GM18873 (cell line): ENCODE measurements around the gene GIPC1.
"Not testable (repeated sequence)": the region's sequence is repeated elsewhere in the genome, so short reads cannot be mapped to it uniquely, and the experiment has no call there.

ENCODE experiments used
- ATAC-seq: cut with Tn5 transposase; IDR thresholded peaks from one replicate; pipeline ENCODE4 v1.9.1; 2021; ENCODE audit warnings: mild to moderate bottlenecking, moderate library complexity, moderate number of reproducible peaks; ENCODE audit not compliant: unreplicated experiment, low FRiP score

GIPC1 gene

GRCh38 chr19:14519245-14519859, 23.4 kb upstream of the GIPC1 start:
- no peak for ATAC-seq

- peak; percentile 51 for ATAC-seq
Measured at GRCh38 chr19:14517840-14518505, 22.0 kb upstream of the GIPC1 start, which contains the start of gene DNAJB1. Gene DNAJB1 (minus strand): TSS chr19:14518397. CDS start chr19:14518349, 48 bp downstream.

- peak; percentile 0 for ATAC-seq
Measured at GRCh38 chr19:14517446-14517839, 21.5 kb upstream of the GIPC1 start.

- no peak for ATAC-seq
Measured at GRCh38 chr19:14516746-14517438, 21.0 kb upstream of the GIPC1 start.

- no peak for ATAC-seq
Measured at GRCh38 chr19:14516048-14516534, 20.2 kb upstream of the GIPC1 start.

DNA sequence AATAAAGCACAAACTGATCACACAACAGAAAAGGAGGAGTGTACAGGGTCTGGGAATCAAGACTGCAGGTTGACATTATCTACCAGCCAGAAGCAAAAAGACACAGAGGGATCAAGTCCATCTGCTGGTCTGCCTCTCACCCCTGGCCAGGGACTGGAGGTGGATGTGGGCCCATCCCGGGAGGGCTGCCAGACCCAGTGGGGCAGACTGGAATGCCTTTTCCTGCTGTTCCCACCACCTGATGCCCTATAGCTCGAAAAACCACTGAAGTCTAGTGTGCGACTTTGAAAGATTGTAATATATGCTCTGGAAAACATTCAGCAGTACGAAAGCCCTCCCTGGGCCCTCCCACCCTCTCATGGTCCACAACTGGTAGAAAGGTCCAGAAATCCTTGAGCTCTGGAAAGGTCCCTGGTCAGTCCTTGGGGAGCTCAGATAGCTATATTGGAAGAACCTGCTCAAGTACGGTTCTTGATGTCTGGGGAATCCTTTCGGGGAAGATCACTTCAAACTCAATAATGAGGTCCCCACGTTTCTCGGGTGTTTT, 19.6 kb upstream of the GIPC1 start:
- no peak for ATAC-seq

DNA sequence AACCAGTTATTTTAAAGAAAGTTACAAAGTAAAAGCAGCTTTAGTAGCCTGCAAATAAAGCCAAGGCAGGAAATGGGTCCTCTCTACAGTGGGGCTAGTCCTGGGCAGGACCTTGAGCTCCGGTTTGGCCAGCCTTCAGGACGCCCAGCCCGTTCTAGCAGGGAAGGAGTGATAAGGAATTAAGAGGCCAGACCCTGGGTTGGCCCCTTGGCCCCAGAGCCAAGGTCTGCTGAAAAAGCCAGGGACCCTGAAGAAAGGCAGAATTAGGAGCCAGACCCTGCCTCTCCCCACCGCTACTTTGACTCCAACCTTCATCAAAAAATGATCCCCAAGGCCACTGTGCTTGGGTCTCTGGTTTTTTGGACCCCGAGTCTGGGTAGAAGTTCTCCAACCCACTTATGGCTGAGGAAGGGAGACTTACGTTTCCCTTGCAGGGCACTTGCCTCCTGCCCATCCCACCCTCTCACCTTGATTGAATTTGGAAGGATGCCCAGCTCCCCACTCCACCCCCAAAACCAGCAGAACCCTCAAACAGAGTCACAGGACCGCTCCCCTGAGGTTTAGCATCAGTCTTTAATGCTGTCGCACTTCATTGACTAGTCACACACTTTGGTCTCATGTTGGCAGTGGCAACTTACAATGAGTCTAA, 18.4 kb upstream of the GIPC1 start:
- ATAC-seq = no peak

DNA sequence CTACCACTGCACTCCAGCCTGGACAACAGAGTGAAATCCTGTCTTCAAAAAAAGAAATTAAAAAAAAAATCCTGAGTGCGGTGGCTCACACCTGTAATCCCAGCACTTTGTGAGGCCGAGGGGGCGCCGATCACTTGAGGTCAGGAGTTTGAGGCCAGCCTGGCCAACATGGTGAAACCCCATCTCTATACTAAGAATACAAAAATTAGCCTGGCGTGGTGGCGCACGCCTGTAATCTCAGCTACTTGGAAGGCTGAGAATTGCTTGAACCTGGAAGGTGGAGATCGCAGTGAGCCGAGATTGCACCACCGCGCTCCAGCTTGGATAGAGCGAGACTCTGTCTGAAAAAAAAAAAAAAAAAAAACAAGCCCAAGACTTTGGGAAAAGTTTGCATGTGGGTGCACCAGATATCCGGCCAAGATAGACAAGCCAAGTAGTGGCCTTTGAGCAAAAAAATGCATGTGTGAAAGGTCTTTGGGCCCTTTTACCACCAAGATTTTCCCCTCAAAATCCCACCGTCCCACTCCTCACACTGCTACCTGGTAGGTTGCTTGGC, 16.6 kb upstream of the GIPC1 start:
- ATAC-seq = no peak

- no peak for ATAC-seq
Measured at GRCh38 chr19:14511229-14511593, 15.3 kb upstream of the GIPC1 start.

- ATAC-seq = no peak
Measured at GRCh38 chr19:14510311-14511228, 14.6 kb upstream of the GIPC1 start.

DNA sequence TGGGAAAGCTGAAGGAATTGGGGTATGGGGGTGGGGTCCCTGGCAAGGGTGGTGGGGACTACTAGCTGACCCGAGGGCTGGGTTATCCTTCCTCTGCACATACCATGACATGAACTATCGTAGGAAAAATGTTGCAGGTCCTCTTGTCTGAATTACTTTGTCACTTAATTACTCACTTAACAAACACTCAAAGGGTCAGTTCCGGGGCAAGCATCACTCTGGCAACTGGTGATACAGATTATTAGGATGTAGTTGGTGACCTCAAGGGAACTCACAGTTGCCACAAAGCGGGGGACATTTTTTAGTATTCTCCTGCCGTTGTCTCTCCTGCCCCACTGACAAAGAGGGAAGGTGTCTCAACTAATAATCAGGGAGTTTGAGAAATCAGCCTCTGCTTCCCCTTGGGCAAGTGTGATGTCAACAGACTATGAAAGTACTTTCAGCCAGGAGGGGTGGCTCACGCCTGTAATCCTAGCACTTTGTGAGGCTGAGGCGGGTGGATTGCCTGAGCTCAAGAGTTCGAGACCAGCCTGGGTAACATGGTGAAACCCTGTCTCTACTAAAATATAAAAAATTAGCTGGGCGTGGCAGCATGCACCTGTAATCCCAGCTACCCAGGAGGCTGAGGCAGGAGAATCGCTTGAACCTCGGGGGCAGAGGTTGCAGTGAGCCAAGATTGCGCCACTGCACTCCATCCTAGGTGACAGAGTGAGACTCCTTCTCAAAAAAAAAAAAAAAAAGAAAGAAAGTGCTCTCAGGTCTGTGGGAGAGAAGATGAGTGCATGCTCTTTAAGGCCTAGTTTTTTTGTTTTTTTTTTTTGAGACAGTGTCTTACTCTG, 12.0 kb upstream of the GIPC1 start:
- ATAC-seq = no peak

GRCh38 chr19:14505488-14506239, 9.7 kb upstream of the GIPC1 start:
- no peak for ATAC-seq

- ATAC-seq = not testable (repeated sequence)
Measured at GRCh38 chr19:14504575-14504974, 8.6 kb upstream of the GIPC1 start.

GRCh38 chr19:14503285-14503684, 7.4 kb upstream of the GIPC1 start:
- ATAC-seq = no peak

DNA sequence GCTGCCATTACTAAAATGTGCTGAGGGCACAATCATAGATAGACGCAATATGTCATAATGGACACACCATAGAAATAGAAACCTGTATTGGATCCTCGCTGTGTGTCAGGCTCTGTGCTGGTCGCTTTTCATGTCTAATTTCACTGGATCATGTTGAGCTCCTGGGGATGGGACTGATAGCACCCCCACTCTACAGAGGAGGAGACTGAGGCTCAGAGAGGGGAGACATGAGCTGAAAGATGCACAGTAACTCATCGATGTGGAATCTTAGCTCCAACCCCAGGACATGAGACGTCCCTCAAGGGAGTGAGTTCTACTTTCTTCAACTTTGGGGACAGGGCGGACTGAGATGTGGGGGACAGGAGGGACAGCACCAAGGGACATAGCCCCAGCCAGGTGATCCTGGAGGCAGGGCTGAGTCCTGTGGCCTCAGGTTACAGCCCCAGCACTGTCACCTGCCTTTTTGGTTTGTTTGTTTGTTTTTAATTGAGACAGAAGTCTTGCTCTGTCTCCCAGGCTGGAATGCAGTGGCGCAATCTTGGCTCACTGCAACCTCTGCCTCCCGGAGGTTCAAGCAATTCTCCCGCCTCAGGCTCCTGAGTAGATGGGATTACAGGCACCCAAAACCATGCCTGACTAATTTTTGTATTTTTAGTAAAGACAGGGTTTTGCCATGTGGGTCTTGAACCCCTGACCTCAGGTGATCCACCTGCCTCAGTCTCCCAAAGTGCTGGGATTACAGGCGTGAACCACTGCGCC, 6.6 kb upstream of the GIPC1 start:
- ATAC-seq = no peak

DNA sequence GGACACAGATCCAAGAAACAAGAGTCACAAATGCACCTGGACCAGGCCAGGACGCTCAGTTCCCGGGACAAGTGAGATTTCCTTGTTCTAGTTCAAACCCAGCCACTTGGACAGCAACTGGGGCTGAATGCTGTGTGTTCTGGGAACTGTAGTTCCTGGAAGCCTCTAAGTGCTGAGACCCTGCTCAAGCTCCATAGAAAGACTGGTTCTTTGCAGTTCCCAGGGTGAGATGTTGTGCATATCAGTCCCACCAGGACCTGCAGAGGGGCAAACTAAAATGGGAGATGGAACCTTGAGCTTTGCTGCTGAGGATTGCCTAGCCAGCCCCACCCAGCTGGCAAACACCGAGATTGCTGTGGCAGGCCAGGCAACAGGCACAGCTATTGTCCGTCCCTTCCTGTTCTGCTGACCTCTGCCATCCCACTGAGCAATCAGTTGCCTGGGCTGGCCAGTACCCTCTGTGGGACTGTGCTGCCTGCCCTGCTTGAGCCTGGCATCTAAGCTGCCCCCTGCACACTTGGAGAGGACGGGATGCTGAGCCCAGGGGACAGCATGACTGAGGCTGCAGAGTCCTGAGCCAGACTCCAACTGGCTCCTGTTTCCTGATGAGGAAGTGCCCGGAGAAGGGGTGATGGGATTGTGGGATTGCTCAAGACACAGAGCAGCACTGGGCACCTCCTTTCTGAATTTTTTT, 1.4 kb upstream of the GIPC1 start:
- no peak for ATAC-seq

DNA sequence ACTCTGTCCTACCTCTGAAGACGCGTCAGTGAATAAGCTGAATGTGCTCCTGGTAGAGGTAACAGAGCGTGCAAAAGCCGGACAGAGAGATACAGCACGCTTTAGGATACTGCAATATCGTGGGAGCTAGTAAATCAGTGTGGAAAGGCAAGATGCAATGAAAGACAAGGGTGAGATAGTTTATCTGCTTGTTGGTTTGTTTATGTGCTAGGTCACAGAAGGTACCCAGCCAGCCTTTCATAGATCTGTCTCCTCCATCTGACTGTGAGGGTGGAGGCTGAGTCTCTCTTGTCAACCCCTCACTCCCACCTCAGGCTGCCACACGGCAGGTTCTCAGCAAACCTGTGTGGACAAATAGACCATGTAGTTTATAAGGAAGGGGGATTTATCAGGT, 904 bp upstream of the GIPC1 start:
- ATAC-seq = no peak
